Measurements from ENCODE around the gene SPECC1.
"Not testable (repeated sequence)": the region's sequence is repeated elsewhere in the genome, so short reads cannot be mapped to it uniquely, and the experiment has no call there.

The SPECC1 gene

GRCh38 chr17:20352567-20352966 lies 343.4 kb downstream of the SPECC1 start:
- DNase-seq = not testable (repeated sequence)

GRCh38 chr17:20363846-20364245 lies 354.7 kb downstream of the SPECC1 start:
- DNase-seq = not testable (repeated sequence)

All from activated gamma-delta T cell (primary cell).